Naive thymus-derived CD4-positive, alpha-beta T cell (primary cell): ENCODE results near the gene NELFCD. TPM values are rescaled to one million over a fixed set of nuclear protein-coding genes. Genes with fewer than 3 reads are reported as not detected.

Experiments
- ATAC-seq: fragments of 150-1000 bp; cut with Tn5 transposase; 2 replicates; pipeline ENCODE4 v1.10.0; 2021; ENCODE audit warnings: mild to moderate bottlenecking, moderate library complexity
- CTCF ChIA-PET: fragments of 350-600 bp; sonication (Branson Sonifier 250); formaldehyde crosslinking; loops from one replicate; lab custom pipeline; 2021; ENCODE audit warnings: antibody characterized with exemption; lab: Charles Lee
- POLR2A ChIA-PET: fragments of 350-600 bp; sonication (Branson Sonifier 250); formaldehyde crosslinking; loops from one replicate; lab custom pipeline; 2021; ENCODE audit warnings: antibody characterized with exemption, inconsistent platforms; lab: Charles Lee
- DNase-seq, 9 donors: peaks; one replicate each; pipeline versions ENCODE4 v3.0.0 to v3.0.0-alpha.2; 2020 to 2022; ENCODE audit warnings: mixed read lengths in 1 of 9
- H3K27ac ChIP-seq: one replicate; pipeline ENCODE4 v1.7.0; 2013; ENCODE audit warnings: mild to moderate bottlenecking, low read depth, low read length, moderate library complexity
- H3K27me3 ChIP-seq, 2 donors: one replicate each; pipeline ENCODE4 v1.7.0; 2013; ENCODE audit warnings: low read length in 2 of 2, mild to moderate bottlenecking in 2 of 2, moderate library complexity in 2 of 2; ENCODE audit not compliant: control insufficient read depth in 2 of 2, insufficient read depth in 2 of 2
- H3K36me3 ChIP-seq, 3 experiments: 1 replicate in 2 of 3; 2 replicates in 1 of 3; pipeline ENCODE4 v1.7.0; 2013; ENCODE audit warnings: low read length in 3 of 3, mild to moderate bottlenecking in 3 of 3, moderate library complexity in 1 of 3; ENCODE audit not compliant: insufficient read depth in 3 of 3, control insufficient read depth in 2 of 3
- H3K4me1 ChIP-seq, 2 donors: one replicate each; pipeline ENCODE4 v1.7.0; 2013; ENCODE audit warnings: low read length in 2 of 2, mild to moderate bottlenecking in 2 of 2, moderate library complexity in 1 of 2; ENCODE audit not compliant: control insufficient read depth in 2 of 2, insufficient read depth in 2 of 2
- H3K4me3 ChIP-seq: 2 replicates; pipeline ENCODE4 v1.7.0; 2013; ENCODE audit warnings: mild to moderate bottlenecking, low read length
- H3K9me3 ChIP-seq, 3 experiments: 1 replicate in 2 of 3; 2 replicates in 1 of 3; pipeline ENCODE4 v1.7.0; 2013; ENCODE audit warnings: low read length in 3 of 3; ENCODE audit not compliant: control insufficient read depth in 2 of 3
- H3K27ac Mint-ChIP-seq, 9 donors: one replicate each; pipeline ENCODE4 v1.8.0; 2020 to 2022; ENCODE audit warnings: mixed read lengths in 9 of 9, mild to moderate bottlenecking in 8 of 9, moderate library complexity in 5 of 9, inconsistent platforms in 2 of 9
- H3K27me3 Mint-ChIP-seq, 5 donors: one replicate each; pipeline ENCODE4 v1.8.0; 2021 to 2022; ENCODE audit warnings: mixed read lengths in 5 of 5, mild to moderate bottlenecking in 1 of 5
- H3K36me3 Mint-ChIP-seq, 5 donors: one replicate each; pipeline ENCODE4 v1.8.0; 2020 to 2022; ENCODE audit warnings: mixed read lengths in 5 of 5, mild to moderate bottlenecking in 3 of 5, inconsistent platforms in 1 of 5
- H3K4me1 Mint-ChIP-seq, 7 donors: one replicate each; pipeline ENCODE4 v1.8.0; 2020 to 2022; ENCODE audit warnings: mixed read lengths in 7 of 7, mild to moderate bottlenecking in 3 of 7, inconsistent platforms in 1 of 7
- H3K4me3 Mint-ChIP-seq, 10 donors: one replicate each; pipeline ENCODE4 v1.8.0; 2020 to 2022; ENCODE audit warnings: mild to moderate bottlenecking in 10 of 10, mixed read lengths in 10 of 10, moderate library complexity in 6 of 10, inconsistent platforms in 2 of 10
- H3K9me3 Mint-ChIP-seq, 11 donors: one replicate each; pipeline ENCODE4 v1.8.0; 2020 to 2022; ENCODE audit warnings: mixed read lengths in 11 of 11, mild to moderate bottlenecking in 4 of 11, inconsistent platforms in 1 of 11, moderate library complexity in 1 of 11
- intact Hi-C, 2 donors: fragments of 100-400 bp; cut with micrococcal nuclease; formaldehyde crosslinking; loops; one replicate each; pipeline ENCODE4 v1.15.1; 2023
- polyA plus RNA-seq, 2 donors: library from polyadenylated mRNA; unstranded; fragments of 300-500 nt; fragmentation: Illumina TruSeq; gene quantifications; one replicate each; pipeline ENCODE4 v1.2.3, GENCODE V29; 2021
- total RNA-seq, 6 experiments: library from RNA in 5 of 6; stranded (reverse) in 5 of 6; gene quantifications; 1 replicate in 5 of 6; 2 replicates in 1 of 6; pipeline ENCODE4 v1.2.3 and lab custom pipeline; 2021 to 2026

The NELFCD gene
- total and polyA plus RNA-seq, 7 experiments from 2014 or later, result 65.0 to 96.1 (median 89.0) TPM

DNA sequence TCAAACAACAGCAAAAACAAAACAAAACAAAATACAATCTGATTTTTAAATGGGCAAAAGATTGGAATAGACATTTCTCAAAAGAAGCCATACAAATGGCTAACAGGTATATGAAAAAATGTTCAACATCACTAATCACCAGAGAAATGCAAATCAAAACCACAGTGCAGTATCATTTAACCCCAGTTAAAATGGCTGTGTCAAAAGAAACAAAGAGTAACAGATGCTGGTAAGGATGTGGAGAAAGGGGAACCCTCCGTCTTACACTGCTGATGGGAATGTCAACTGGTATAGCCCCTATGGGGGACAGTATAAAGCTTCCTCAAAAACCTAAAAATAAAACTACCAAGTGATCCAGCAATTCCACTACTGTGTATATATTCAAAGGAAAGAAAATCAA is 10.9 kb upstream of the NELFCD start:
- H3K4me3 ChIP-seq, result no peak overlapping the region
- H3K27ac ChIP-seq, result no peak overlapping the region
- H3K27me3 Mint-ChIP-seq, result peaks cover 0 to 14% (median 3%) of the 10 kb centered on the region in 5 donors
- no peaks in the 10 kb centered on the region for H3K27me3 ChIP-seq
- ChIA-PET CTCF (no interaction called here), POLR2A (interaction anchor here (1.0 kb wide), 1 partner anchor 9 kb away, joined by 3 read pairs; no protein-coding TSS in a partner anchor)
- no peak for DNase-seq
- H3K9me3 Mint-ChIP-seq, result peaks cover 0 to 18% (median 2%) of the 10 kb centered on the region in 11 donors
- H3K4me1 ChIP-seq, result no peaks in the 10 kb centered on the region
- H3K4me1 Mint-ChIP-seq, result peaks cover 0 to 3% (median 0%) of the 10 kb centered on the region in 7 donors
- H3K27ac Mint-ChIP-seq, result no peak overlapping the region
- no peaks in the 10 kb centered on the region for H3K9me3 ChIP-seq
- H3K36me3 ChIP-seq, result no peaks in the 10 kb centered on the region
- H3K4me3 Mint-ChIP-seq, result no peak overlapping the region
- ATAC-seq, result no peak
- H3K36me3 Mint-ChIP-seq, result peaks cover 0 to 1% (median under 1%) of the 10 kb centered on the region in 5 donors
- intact Hi-C loops, result no loop called here

DNA sequence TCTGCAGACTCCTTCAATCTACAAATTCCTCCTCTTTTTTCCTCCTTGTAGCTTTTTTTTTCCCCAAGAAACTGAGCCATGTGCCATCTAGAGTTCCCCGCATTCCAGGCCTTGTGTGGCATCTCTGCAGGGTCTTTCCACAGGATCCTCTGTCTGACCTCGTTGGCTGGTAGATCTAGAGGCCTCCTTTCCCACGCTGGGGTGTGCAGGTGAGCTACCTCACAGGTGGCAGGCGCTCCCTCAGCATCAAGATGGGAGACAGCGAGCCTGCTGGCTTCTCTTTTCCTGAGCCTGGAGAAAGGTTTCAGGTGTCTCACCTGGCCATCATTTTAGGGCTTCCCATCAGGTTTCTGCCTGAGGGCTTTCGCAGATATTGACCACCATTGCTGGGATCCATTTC is 9.6 kb upstream of the NELFCD start:
- POLR2A ChIA-PET, result interaction anchor here (0.6 kb wide), 1 partner anchor 33 kb away, joined by 4 read pairs; no protein-coding TSS in a partner anchor
- Mint-ChIP-seq H3K4me3 (no peak overlapping the region), H3K27ac (no peak overlapping the region), H3K36me3 (peaks cover 0 to 10% (median 8%) of the 10 kb centered on the region in 5 donors), H3K9me3 (peaks cover 0 to 31% (median 11%) of the 10 kb centered on the region in 11 donors), H3K27me3 (peaks cover 0 to 12% (median 3%) of the 10 kb centered on the region in 5 donors), H3K4me1 (peaks cover 0 to 3% (median 0%) of the 10 kb centered on the region in 7 donors)
- Histone ChIP-seq H3K36me3 (no peaks in the 10 kb centered on the region), H3K4me1 (no peaks in the 10 kb centered on the region), H3K27ac (no peak overlapping the region), H3K4me3 (no peak overlapping the region), H3K27me3 (no peaks in the 10 kb centered on the region), H3K9me3 (peaks cover 0 to 7% (median 0%) of the 10 kb centered on the region in 3 experiments)
- DNase-seq (no peak), ATAC-seq (no peak)
- CTCF ChIA-PET, result no interaction called here
- intact Hi-C loops, result no loop called here

DNA sequence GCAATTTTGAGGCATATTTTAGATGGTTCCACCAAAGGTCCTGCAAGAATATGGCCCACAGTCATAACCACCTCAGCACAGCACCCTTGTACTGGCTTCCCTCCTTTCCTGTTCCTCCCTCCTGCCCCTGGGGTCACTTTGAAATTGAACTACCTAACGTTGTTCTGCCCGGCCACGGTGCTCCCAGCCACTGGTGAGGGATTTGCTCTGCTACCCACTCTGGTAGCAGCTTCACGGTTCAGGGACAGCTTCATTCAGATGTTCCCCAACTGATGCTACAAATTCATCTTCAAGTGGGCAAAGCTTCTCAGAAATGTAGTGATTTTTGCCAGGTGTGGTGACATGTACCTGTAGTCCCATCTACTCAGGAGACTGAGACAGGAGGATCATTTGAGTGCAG is 7.9 kb upstream of the NELFCD start:
- Mint-ChIP-seq H3K36me3 (peaks cover 0 to 15% (median 8%) of the 10 kb centered on the region in 5 donors), H3K27me3 (peaks cover 0 to 12% (median 3%) of the 10 kb centered on the region in 5 donors), H3K27ac (no peak overlapping the region), H3K9me3 (peaks cover 0 to 36% (median 16%) of the 10 kb centered on the region in 11 donors), H3K4me1 (peaks cover 0 to 4% (median 0%) of the 10 kb centered on the region in 7 donors), H3K4me3 (no peak overlapping the region)
- intact Hi-C loops, result no loop called here
- Histone ChIP-seq H3K27me3 (no peaks in the 10 kb centered on the region), H3K36me3 (no peaks in the 10 kb centered on the region), H3K4me1 (no peaks in the 10 kb centered on the region), H3K9me3 (peaks cover 0 to 7% (median 0%) of the 10 kb centered on the region in 3 experiments), H3K4me3 (no peak overlapping the region), H3K27ac (no peak overlapping the region)
- no peak for DNase-seq
- ChIA-PET CTCF (no interaction called here), POLR2A (no interaction called here)
- no peak for ATAC-seq

DNA sequence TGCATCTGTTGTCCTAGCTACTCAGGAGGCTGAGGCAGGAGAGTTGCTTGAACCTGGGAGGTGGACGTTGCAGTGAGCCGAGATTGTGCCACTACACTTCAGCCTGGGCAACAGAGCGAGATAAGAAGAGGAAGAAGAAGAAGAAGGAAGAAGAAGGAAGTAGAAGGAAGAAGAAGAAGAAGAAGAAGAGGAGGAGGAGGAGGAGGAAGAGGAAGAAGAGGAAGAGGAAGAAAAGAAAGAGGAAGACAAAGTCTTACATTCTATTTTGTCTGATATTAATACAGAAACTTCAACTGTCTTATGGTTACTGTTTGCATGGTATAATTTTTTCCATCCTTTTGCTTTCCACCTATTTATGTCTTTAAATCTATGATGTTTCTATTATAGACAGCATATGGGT is 7.2 kb upstream of the NELFCD start:
- Mint-ChIP-seq H3K4me3 (no peak overlapping the region), H3K27me3 (peaks cover 0 to 13% (median 0%) of the 10 kb centered on the region in 5 donors), H3K36me3 (peaks cover 0 to 15% (median 8%) of the 10 kb centered on the region in 5 donors), H3K9me3 (peaks cover 0 to 36% (median 16%) of the 10 kb centered on the region in 11 donors), H3K27ac (no peak overlapping the region), H3K4me1 (peaks cover 0 to 4% (median 0%) of the 10 kb centered on the region in 7 donors)
- ChIA-PET POLR2A (no interaction called here), CTCF (no interaction called here)
- Histone ChIP-seq H3K9me3 (peaks cover 0 to 7% (median 0%) of the 10 kb centered on the region in 3 experiments), H3K4me1 (no peaks in the 10 kb centered on the region), H3K36me3 (no peaks in the 10 kb centered on the region), H3K27ac (no peak overlapping the region), H3K27me3 (no peaks in the 10 kb centered on the region), H3K4me3 (no peak overlapping the region)
- no peak for ATAC-seq
- DNase-seq, result no peak
- intact Hi-C loops, result no loop called here

DNA sequence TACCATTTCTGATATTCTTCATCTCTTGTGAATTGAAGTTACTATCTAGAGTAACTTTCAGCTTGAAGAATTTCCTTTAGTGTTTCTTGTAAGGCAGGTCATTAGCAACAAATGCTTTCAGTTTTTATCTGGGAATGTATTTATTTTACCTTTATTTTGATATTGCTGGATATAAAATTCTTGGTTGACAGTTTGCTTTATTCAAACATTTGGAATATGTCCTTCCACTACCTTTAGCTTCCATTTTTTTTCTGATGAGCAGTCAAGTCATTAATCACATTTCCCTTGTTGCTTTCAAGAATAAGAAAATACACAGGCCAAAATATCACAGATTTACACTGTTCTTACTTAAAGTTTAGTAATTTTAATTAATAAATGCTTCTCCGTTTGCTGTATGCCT is 5.7 kb upstream of the NELFCD start:
- DNase-seq (no peak), ATAC-seq (no peak)
- Histone ChIP-seq H3K4me1 (no peaks in the 10 kb centered on the region), H3K36me3 (no peaks in the 10 kb centered on the region), H3K27me3 (no peaks in the 10 kb centered on the region), H3K27ac (no peak overlapping the region), H3K9me3 (peaks cover 0 to 7% (median 0%) of the 10 kb centered on the region in 3 experiments), H3K4me3 (no peak overlapping the region)
- Mint-ChIP-seq H3K27ac (no peak overlapping the region), H3K4me3 (no peak overlapping the region), H3K4me1 (peaks cover 0 to 4% (median 0%) of the 10 kb centered on the region in 7 donors), H3K36me3 (peaks cover 0 to 15% (median 8%) of the 10 kb centered on the region in 5 donors), H3K27me3 (peaks cover 0 to 11% (median 0%) of the 10 kb centered on the region in 5 donors), H3K9me3 (peaks cover 0 to 33% (median 16%) of the 10 kb centered on the region in 11 donors)
- ChIA-PET CTCF (no interaction called here), POLR2A (no interaction called here)
- intact Hi-C loops, result no loop called here

GRCh38 chr20:58976061-58976730 is 4.9 kb upstream of the NELFCD start:
- Histone ChIP-seq H3K36me3 (peaks cover 0 to 3% (median 0%) of the 10 kb centered on the region in 3 experiments), H3K27ac (no peak overlapping the region), H3K4me3 (no peak overlapping the region), H3K4me1 (no peaks in the 10 kb centered on the region), H3K9me3 (peaks cover 0 to 7% (median 0%) of the 10 kb centered on the region in 3 experiments), H3K27me3 (no peaks in the 10 kb centered on the region)
- Mint-ChIP-seq H3K9me3 (peaks cover 0 to 33% (median 16%) of the 10 kb centered on the region in 11 donors), H3K36me3 (peaks cover 0 to 15% (median 8%) of the 10 kb centered on the region in 5 donors), H3K27ac (no peak overlapping the region), H3K4me3 (no peak overlapping the region), H3K4me1 (peaks cover 0 to 4% (median 0%) of the 10 kb centered on the region in 7 donors), H3K27me3 (peaks cover 0 to 11% (median 0%) of the 10 kb centered on the region in 5 donors)
- CTCF ChIA-PET, result interaction anchor here (0.7 kb wide), 1 partner anchor 333 kb away, joined by 5 read pairs; no protein-coding TSS in a partner anchor
- ATAC-seq (no peak), DNase-seq (peak in 1 of 9 donors; percentile 8)
- intact Hi-C loops, result no loop called here
- POLR2A ChIA-PET, result interaction anchor here (0.7 kb wide), 1 partner anchor 1367 kb away, joined by 3 read pairs; no protein-coding TSS in a partner anchor
